ENCODE measurements around the gene EEF1AKMT2.

Gene EEF1AKMT2

DNA sequence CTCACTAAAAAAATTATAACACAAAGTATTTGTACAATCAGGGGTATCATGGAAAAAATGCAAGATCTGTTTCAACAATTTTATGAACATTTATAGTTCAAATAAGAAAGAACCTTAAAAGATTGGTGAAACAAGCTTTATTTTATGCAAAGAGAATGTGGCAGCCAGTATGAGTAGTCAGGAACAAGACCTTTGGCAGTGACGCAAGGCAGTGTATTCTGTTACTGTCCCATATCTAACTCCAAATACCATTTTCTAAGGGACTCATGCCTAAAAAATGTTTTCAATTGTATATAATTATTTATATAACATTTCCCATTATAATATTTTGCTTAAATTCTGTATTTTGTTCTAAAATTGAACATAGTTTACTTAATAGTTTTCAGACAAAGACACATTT, 28.4 kb downstream of the EEF1AKMT2 start:
- no peak for DNase-seq
- no peak overlapping the region for H3K27ac ChIP-seq (ENCODE audit: low read length)
- no peak overlapping the region for H3K4me3 ChIP-seq (ENCODE audit: low read length)
- H3K36me3 ChIP-seq (replicated peaks; ENCODE audit: insufficient read depth, low read length): no peaks in the 10 kb centered on the region; the same call in 1 of the 2 replicates
- H3K4me1 ChIP-seq (ENCODE audit: low read length): no peaks in the 10 kb centered on the region
- H2AFZ ChIP-seq (ENCODE audit: low read length): no peak overlapping the region
- no peaks in the 10 kb centered on the region for H3K9me3 ChIP-seq (replicated peaks; ENCODE audit: insufficient read depth, low read length)
- no peak for TF ChIP-seq EZH2phosphoT487 (IDR thresholded peaks at IDR 0.05; ENCODE audit: low read length)
- TF ChIP-seq, protein P1, sequence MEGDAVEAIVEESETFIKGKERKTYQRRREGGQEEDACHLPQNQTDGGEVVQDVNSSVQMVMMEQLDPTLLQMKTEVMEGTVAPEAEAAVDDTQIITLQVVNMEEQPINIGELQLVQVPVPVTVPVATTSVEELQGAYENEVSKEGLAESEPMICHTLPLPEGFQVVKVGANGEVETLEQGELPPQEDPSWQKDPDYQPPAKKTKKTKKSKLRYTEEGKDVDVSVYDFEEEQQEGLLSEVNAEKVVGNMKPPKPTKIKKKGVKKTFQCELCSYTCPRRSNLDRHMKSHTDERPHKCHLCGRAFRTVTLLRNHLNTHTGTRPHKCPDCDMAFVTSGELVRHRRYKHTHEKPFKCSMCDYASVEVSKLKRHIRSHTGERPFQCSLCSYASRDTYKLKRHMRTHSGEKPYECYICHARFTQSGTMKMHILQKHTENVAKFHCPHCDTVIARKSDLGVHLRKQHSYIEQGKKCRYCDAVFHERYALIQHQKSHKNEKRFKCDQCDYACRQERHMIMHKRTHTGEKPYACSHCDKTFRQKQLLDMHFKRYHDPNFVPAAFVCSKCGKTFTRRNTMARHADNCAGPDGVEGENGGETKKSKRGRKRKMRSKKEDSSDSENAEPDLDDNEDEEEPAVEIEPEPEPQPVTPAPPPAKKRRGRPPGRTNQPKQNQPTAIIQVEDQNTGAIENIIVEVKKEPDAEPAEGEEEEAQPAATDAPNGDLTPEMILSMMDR (IDR thresholded peaks at IDR 0.05; ENCODE audit: low read length): no peak
- TF ChIP-seq EZH2 (optimal IDR thresholded peaks at IDR 0.05; ENCODE audit: low read depth, low read length): no peak
- H3K9me2 ChIP-seq (replicated peaks; ENCODE audit: insufficient read depth, low read length): no peaks in the 10 kb centered on the region
- no peak overlapping the region for H3K4me2 ChIP-seq (ENCODE audit: low read depth, low read length)
- no peaks in the 10 kb centered on the region for H4K20me1 ChIP-seq (ENCODE audit: insufficient read depth, low read length)
- H3K79me2 ChIP-seq (ENCODE audit: low read length): no peaks in the 10 kb centered on the region
- no peaks in the 10 kb centered on the region for H3F3A ChIP-seq (ENCODE audit: insufficient read depth, low read length)
- H3K9ac ChIP-seq (ENCODE audit: low read length): no peak overlapping the region
- no peaks in the 10 kb centered on the region for H3K27me3 ChIP-seq (replicated peaks; ENCODE audit: insufficient read depth, low read length)

DNA sequence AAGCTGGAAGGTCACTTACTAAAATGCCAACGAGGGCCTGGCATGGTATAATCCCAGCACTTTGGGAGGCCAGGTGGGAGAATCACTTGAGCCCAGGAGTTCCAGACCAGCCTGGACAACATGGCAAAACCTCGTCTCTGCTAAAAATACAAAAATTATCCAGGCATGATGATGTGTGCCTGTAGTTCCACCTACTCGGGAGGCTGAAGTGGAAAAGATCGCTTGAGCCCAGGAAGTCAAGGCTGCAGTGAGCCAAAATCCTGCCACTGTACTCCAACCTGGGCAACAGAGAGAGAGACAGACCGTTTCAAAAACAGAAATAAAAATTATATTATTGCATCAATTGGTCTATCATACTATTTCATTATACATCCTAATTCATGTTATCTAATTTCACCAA, 29.4 kb downstream of the EEF1AKMT2 start:
- Histone ChIP-seq H3K36me3 (replicated peaks; ENCODE audit: insufficient read depth, low read length) (no peaks in the 10 kb centered on the region; the same call in 1 of the 2 replicates), H2AFZ (ENCODE audit: low read length) (no peak overlapping the region)
- DNase-seq: no peak

DNA sequence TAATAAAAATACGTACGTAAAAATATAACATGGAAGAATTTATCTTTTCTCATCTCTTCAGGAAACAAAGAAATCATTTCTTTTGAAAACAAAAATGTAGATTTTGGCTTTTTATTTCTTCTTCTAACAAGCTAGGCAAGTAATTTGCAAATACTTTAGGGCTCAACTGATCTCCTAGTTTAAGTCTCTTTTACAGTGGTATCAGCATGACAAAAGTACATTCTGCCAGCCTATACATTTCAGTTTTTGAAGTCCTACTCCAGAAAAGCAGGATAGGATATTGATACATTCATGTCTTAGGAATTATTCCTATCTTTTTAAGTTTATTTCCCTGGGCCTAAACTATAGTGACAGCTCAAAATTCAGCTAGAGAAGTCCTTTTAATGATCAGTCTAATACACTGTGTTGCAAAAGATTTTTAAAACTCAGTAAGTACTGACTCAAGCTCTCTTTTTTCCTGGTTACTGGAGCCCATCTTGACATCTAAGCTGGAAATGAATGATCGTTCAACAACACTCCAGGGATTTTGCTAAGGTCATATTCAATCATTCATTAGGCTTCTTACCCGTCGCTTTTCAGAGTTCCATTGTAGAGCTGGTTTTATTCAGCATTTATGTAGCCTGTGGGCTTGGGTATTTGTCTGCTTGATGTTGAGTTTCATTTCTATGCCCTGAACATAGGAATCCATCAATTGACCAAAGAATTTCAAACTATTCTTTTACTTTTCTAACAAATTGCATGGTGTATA, 35.4 kb downstream of the EEF1AKMT2 start:
- Histone ChIP-seq H3K9me2 (replicated peaks; ENCODE audit: insufficient read depth, low read length) (no peaks in the 10 kb centered on the region), H3K27ac (ENCODE audit: low read length) (no peak overlapping the region), H3K9ac (ENCODE audit: low read length) (no peak overlapping the region), H3K79me2 (ENCODE audit: low read length) (no peaks in the 10 kb centered on the region), H2AFZ (ENCODE audit: low read length) (no peak overlapping the region), H3F3A (ENCODE audit: insufficient read depth, low read length) (no peaks in the 10 kb centered on the region), H3K4me2 (ENCODE audit: low read depth, low read length) (no peak overlapping the region), H3K9me3 (replicated peaks; ENCODE audit: insufficient read depth, low read length) (no peaks in the 10 kb centered on the region), H3K36me3 (replicated peaks; ENCODE audit: insufficient read depth, low read length) (no peaks in the 10 kb centered on the region; the same call in 1 of the 2 replicates), H3K27me3 (replicated peaks; ENCODE audit: insufficient read depth, low read length) (no peaks in the 10 kb centered on the region), H4K20me1 (ENCODE audit: insufficient read depth, low read length) (no peaks in the 10 kb centered on the region), H3K4me1 (ENCODE audit: low read length) (no peaks in the 10 kb centered on the region), H3K4me3 (ENCODE audit: low read length) (no peak overlapping the region)
- DNase-seq: no peak
- TF ChIP-seq EZH2 (optimal IDR thresholded peaks at IDR 0.05; ENCODE audit: low read depth, low read length) (no peak), EZH2phosphoT487 (IDR thresholded peaks at IDR 0.05; ENCODE audit: low read length) (no peak)
- TF ChIP-seq, protein P1 (IDR thresholded peaks at IDR 0.05; ENCODE audit: low read length): no peak

More for the DNA sequence above, 29.4 kb downstream of the EEF1AKMT2 start:
- Histone ChIP-seq H3K4me1 (ENCODE audit: low read length) (no peaks in the 10 kb centered on the region), H3K4me2 (ENCODE audit: low read depth, low read length) (no peak overlapping the region), H3K9me2 (replicated peaks; ENCODE audit: insufficient read depth, low read length) (no peaks in the 10 kb centered on the region), H3K27me3 (replicated peaks; ENCODE audit: insufficient read depth, low read length) (no peaks in the 10 kb centered on the region), H3K4me3 (ENCODE audit: low read length) (no peak overlapping the region), H3K27ac (ENCODE audit: low read length) (no peak overlapping the region), H3F3A (ENCODE audit: insufficient read depth, low read length) (no peaks in the 10 kb centered on the region), H4K20me1 (ENCODE audit: insufficient read depth, low read length) (no peaks in the 10 kb centered on the region), H3K79me2 (ENCODE audit: low read length) (no peaks in the 10 kb centered on the region), H3K9ac (ENCODE audit: low read length) (no peak overlapping the region), H3K9me3 (replicated peaks; ENCODE audit: insufficient read depth, low read length) (no peaks in the 10 kb centered on the region)
- no peak for TF ChIP-seq EZH2 (optimal IDR thresholded peaks at IDR 0.05; ENCODE audit: low read depth, low read length)
- TF ChIP-seq, protein P1 (IDR thresholded peaks at IDR 0.05; ENCODE audit: low read length): no peak
- no peak for TF ChIP-seq EZH2phosphoT487 (IDR thresholded peaks at IDR 0.05; ENCODE audit: low read length)

Data from MM.1S (cell line).